Suppressor macrophage treated with lipopolysaccharide for 1 hour (primary cell): ENCODE measurements around the gene PJVK.
"Not testable (repeated sequence)": the region's sequence is repeated elsewhere in the genome, so short reads cannot be mapped to it uniquely, and the experiment has no call there.

Experiments used
- DNase-seq, 3 donors: peaks; one replicate each; pipeline ENCODE4 v3.0.0-alpha.2; 2020 to 2022

PJVK gene, protein sequence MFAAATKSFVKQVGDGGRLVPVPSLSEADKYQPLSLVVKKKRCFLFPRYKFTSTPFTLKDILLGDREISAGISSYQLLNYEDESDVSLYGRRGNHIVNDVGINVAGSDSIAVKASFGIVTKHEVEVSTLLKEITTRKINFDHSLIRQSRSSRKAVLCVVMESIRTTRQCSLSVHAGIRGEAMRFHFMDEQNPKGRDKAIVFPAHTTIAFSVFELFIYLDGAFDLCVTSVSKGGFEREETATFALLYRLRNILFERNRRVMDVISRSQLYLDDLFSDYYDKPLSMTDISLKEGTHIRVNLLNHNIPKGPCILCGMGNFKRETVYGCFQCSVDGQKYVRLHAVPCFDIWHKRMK

DNA sequence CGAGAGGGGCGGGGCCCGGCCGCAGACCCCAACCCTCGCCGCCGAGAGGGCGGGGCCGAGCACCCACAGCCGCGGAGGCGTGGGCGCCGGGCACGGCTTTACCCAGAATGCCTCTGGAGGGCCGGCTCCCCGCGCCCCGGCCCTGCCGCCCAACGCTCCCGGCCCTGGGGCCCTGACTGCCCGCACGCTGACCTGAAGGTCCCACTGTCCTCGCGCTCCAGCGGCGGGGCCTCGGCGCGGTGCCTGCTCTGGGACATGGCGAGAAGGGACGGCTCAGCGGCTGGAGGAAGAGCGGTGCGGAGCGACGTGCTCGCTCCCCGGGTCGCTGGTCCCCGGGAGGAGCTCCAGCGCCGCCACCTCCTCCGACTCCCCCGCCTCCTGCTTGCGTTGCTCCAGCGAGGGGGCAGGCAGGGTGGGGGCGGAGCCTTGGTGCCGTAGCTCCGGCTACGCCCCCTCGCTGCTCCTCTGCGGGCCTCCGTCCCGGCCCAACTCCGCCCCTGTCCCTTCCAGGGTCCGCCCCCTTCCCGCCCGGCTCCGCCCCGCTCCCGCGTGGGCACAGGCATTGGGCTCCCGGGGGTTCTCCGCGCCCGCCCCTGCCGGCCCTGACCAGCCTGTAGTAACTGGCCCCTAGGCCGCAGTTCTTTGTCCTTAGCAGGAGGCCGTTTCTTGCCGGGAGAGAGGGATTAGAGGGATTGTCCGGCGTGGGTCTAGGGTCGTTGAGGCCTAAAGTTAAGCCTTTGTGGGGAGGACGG, at the start of gene PJVK, which contains the start of gene PRKRA:
PJVK (plus strand) TSS at position 605 of the 752 bp plus-strand sequence. CDS start 2,032 bp downstream, outside the sequence.
PRKRA (minus strand) TSS at position 402 of the 752 bp plus-strand sequence; CDS start at position 257, 145 bp downstream.
- DNase-seq, result peak; percentile 98 to 100 (median 99)

DNA sequence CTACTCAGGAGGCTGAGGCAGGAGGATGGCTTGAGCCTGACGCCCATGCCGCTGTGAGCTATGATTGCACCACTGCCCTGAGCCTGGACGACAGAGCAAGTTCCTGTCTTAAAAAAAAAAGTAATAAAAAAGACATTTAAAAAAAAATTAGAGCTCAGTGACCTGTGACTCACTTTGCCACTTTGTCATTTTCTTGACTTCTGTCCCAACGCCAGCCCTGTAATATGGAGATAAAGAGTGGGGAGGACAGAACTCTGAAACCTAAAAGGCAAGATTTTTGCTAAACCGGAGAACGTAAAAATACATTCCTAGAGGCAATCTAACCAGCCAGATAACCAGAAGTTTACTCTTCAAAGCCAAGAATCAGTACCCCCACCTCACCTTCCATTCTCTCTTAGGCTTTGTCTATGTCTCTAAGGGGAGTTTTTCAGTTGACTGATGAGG, 49.2 kb upstream of the PJVK start:
- DNase-seq, result no peak

DNA sequence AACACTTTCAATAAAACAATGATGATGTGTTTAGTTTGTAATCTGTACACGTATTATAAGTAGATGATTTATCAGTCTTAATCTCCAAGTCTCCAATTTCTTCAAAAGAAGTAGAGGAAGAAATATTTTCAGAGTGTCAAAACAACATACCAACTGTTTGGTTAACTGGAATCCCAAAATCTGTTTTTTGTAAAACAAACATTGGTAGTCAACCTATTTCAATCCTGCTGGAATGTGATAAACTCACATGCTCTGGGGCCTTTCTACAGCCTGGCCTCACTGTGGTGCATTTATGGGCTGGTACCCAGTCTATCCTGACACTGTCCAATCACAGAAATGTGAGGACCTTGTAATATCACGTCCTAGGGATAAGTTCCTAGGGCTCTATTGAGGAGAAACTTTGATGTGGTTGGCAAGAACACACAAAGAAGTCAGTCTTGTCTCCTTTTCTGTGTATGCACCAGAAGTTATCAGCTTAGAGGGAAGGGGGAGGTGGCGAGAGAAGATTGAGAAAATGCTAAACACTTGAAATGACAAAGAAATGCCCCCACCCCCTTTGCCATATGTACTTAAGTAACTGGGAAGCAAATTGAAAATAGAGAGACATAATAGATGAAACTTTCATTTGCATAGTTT, 47.4 kb upstream of the PJVK start:
- no peak for DNase-seq

DNA sequence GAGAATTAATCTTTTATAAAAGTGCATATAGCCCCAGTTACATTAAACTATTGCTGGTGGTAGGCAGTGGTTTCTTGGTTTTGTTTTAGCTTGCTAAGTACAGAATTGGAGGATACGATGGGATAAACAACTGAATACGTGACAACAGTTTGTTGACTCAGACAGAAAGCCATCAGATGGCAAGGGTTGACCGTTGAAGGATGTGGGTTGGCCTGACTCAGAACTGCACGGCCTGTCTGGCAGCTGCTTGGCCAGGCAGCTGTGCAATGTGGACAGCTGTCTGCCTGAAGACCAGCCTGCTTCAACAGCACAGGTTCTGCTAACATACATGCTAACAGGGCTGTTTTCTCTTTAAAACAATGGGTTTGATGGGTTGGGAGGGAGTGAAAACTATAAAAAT, 46.8 kb upstream of the PJVK start:
- DNase-seq, result peak; percentile 44 to 54 (median 50)

DNA sequence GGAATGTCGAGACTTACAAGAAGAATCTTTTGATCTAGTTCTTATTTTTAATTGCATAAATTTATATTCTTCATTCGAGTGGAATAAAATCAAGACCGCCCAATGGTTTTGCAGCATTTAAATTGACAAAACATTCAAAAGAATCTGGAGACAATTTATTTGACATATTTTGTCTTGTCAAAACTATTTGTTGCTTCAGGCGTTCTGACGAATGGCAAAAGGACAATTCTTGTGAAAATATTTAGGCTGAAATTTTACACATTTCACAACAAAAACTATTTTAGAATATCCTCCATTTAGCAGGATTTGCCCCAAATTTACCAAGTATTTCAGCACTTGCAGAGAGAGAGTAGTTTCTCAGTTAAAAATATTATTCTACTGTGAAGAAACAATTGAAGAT, 41.9 kb upstream of the PJVK start:
- DNase-seq, result no peak

DNA sequence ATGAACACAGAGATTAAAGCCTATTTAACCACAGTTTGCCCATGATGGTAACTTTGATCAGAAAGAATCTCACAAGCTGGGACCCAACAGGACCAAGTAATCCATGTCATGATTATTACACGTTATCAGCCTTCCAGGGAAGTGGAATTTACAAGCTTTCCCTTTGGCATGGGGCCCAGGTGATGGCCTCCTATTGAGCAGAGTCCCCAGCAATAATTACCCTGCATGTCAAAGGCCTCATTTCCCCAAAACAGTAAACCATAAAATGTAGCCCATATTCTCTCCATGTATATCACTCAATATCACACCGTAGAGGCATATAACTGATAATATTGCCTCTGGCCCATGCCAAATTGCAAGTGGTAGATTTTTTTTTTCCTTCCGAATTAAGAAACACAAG, 39.1 kb upstream of the PJVK start:
- no peak for DNase-seq

DNA sequence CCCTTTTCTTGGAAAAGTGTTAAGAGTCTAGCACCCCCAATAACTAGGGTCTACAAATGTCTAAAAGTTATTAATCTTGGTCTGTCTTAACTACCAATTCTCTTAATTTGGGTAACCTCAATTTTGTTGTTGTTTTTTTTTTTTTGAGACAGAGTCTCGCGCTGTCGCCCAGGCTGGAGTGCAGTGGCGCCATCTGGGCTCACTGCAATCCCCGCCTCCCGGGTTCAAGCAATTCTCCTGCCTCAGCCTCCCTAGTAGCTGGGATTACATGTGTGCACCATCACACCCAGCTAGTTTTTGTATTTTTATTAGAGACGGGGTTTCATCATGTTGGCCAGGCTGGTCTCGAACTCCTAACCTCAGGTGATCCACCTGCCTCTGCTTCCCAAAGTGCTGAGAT, 38.7 kb upstream of the PJVK start:
- DNase-seq, result not testable (repeated sequence)

DNA sequence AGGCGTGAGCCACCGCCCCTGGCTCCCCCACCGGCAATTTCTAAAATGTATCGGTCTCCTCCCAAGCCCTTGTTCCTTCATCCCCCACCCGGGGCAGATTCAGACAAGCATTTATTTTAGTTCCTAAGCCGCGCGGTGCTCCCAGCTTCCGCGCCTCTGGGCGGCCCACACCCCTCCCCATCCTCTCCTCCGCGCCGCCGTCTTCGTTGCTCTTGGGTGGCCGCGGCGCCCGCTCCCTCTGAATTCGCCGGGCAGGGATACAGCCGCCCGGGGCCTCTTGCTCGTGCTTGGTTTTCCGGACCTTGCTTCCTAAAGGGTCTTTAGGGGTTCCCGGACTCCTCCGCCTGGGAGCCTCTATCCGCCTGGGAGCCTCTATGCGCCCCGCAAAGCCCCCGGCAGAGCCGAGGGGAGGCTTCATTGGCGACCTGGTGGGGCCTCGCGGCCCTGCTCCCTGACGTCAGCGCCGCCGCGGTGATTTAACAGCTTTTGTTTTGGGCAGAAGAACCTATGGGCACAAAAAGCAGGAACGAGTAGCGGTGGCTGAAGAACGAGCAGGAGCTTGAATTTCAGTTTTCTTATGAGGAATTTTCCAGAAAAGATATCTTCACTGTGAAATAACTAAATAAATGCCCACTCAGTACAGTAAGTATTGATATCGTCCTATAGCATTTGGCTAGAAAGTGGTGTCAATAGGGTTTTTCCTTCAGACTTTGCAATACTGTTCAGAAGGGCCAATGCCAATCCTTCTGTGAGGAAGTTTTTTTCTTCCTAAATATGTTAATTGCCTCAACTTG, 37.5 kb upstream of the PJVK start:
- peak; percentile 86 to 92 (median 89) for DNase-seq

DNA sequence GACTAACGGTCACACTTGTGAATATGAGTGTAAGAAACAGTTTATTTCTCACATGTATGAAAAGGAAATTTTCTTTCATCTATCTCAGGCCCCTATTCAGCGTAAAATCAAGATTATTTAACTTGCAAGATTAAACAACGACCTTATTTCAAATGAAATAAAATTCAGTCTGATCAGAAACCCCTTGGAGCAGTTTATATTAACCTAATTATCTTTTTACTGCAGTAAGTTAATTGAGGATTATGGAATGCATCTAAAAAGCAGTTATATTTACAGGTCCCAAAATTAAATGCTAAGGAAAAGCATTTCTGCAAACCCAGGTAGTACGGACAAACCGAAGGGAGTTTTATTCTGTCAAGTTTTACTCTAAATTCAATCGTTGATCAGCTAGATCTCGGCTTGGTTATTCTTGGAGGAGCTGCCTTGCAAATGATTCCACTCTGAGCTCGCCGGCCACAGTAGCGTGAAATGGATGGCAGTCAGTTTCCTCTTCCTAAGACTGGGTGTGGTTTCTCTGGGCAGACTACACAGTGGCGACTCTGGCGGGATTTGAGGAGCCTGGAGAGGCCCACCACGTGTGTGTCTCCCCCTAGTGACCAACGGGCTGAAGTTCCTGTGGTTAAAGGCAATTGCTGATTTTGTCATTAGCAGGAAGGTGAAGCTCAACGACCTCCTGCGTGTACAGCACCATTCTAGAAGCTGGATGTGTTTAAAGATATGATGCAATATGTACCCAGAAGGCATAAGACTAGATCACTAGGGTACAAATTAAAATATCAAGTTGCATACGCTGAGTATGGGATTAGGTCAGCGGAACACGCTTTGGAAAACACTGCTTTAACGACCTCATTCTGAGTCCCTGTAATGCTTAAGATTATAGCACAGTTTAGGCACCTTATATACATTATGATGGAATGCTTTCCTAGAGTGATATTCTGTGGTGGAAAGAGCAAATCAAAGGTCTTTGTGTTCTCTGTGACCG, 36.6 kb upstream of the PJVK start:
- DNase-seq, result peak; percentile 95 to 97 (median 97)

DNA sequence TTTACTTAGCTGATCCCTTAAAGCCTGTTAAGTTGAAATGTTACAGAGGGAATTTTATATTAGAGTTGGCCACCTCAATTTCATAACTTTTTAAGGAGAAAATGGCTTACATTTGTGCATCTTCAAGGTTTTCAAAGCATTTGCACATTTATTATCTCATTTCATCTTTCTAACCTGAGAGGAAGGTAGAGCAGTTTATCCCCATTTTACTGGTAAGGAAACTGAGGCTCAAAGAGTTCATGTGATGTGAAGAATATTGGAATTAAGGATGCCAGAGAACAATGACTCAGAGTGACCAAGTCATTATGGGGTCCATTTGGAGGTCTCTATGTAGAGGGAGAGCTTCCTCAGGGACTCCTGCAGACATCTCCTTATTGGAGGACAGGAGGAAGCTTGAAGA, 35.2 kb upstream of the PJVK start:
- no peak for DNase-seq

DNA sequence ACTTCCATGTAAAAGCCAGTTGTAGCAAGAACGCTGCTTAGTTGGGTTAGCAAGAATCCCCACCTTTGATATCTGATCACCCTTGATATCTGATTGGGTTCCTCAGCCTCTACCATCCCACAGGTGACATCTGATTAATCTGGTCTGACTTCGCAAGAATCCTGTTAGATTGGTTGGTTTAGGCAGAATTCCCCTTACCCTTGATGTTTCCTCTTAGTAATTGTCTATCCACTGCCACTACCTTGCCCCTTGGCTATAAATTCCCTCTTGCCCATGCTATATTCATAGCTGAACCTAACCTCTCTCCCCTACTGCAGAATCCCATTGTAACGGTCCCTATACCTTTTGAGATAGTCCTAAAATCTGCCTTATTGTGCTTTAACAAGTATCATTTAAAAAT, 33.3 kb upstream of the PJVK start:
- DNase-seq, result no peak

DNA sequence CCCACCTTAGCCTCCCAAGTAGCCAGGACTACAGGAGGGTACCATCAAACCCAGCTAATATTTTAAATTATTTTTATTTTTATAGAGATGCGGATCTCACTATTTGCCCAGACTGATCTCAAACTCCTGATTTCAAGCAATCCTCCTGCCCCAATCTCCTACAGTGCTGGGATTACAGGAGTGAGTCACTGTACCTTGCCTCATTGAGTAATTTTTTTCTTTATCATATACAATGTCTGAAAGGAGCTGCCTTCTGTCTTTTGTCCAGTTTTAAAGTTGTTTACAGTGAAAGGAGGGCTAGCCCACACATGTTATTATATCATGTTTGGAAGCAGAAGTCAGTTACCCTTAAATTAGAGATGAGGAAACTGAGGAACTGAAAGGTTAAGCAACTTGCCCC, 32.8 kb upstream of the PJVK start:
- DNase-seq, result peak in 1 of 3 donors; percentile 19

DNA sequence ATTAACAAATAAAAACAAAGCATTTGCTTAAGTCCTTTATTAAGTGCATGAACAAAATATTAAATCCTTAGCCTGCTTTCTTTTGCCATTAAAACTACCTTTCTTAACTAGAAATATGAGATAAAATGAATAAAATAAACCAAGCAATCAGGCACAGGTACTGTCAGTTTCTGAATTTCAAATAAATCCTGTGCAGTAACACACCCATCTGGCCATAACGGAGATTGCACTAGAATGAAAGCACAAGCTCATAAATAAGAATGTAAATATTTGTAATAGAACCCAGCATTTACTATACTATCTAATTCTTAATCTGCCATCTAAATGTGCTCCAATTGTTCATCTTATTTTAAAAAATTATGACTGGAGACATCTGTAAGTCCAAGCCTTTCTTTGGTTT, 32.1 kb upstream of the PJVK start:
- DNase-seq, result peak in 1 of 3 donors; percentile 8

DNA sequence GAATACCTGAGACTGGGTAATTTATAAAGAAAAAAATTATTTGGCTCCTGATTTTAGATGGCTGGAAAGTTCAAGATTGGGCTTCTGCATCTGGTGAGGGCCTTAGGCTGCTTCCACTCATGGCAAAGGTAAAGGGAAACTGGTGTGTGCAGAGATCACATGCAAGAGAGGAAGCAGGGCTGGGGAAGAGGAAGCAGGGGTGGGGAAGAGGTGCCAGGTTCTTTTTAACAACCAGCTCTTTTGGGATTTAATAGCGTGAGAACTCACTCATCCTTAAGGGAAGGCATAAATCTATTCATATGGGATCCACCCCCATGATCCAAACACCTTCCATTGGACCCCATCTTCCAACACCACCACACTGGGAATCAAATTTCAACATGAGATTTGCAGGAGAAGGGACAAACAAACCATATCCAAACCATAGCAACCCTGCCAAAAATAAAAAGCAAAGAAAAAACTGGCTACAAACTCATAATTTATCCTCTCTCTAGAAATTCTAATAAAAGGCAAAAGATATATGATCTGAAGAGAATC, 30.6 kb upstream of the PJVK start:
- no peak for DNase-seq

DNA sequence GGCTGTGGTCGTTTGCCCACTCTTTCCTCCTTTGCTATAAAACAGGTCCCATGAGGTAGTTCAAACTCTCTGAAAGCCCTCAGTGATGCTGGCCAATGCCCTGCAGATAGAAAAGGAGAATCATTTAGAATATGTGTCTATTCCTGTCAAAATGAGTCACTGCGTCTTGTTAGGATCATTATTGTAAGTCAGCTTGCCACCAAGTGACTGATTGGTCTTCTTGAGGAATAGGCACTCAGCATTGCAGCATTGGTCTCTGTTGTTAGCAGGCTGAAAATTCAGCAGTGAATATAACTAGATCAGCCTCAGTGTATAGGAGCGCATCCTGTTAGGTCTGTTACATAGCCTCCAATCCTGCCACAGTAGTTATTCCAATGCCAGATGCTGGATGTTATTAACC, 29.1 kb upstream of the PJVK start:
- DNase-seq, result no peak

DNA sequence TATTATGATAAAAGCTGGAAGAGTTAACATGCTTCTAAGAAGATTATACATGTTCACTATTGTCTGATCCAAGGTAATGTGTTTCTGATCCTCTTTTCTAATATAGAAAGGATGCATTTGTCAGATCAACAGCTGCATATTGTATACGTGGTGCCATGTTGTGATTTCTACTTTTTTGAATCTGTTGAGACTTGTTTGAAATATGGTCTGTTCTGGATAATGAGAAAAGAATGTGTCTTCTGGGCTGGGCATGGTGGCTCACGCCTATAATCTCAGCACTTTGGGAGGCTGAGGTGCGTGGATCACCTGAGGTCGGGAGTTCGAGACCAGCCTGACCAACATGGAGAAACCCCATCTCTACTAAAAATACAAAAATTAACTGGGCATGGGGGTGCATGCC, 27.4 kb upstream of the PJVK start:
- not testable (repeated sequence) for DNase-seq

DNA sequence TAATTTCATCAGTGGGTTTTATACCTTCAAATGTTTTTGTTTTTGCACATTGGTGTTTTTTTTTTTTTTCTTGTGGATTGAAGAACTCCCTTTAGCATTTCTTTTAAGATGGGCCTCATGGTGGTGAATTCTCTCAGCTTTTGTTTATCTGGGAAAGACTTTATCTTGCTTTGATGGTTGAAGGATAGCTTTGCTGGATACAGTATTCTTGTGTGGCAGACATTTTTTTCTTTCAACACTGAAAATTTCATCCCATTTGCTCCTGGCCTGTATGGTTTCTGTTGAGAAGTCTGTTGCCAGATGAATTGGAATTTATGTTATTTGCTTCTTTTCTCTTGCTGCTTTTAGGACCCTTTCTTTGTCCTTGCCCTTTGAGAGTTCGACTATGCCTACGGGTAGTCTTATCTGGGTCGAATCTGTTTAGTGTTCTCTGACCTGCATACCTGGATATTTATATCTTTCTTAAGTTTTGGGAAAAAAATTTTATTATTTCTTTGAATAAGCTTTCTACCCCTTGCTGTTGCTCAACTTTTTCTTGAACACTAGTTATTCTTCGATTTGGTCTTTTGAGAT, 25.8 kb upstream of the PJVK start:
- no peak for DNase-seq

DNA sequence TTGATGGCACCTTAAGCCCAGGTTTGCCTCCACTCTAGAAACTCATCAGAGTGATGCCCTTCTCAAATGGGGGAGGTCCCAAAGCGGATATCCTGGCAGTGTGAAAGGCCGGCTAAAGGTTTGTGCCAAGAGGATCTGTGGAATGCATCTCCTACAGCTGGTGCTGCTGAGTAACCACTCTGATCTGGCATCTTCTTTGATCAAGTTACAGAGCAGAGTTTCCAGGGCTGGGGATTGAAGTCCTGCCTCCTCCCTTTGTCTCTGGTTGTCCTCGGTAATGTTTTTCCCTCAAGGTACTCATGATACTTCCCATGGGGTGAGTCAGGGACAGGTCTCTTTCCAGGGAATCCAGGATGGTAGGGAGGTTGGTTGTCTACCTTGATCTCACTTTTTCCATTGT, 24.8 kb upstream of the PJVK start:
- DNase-seq, result no peak

DNA sequence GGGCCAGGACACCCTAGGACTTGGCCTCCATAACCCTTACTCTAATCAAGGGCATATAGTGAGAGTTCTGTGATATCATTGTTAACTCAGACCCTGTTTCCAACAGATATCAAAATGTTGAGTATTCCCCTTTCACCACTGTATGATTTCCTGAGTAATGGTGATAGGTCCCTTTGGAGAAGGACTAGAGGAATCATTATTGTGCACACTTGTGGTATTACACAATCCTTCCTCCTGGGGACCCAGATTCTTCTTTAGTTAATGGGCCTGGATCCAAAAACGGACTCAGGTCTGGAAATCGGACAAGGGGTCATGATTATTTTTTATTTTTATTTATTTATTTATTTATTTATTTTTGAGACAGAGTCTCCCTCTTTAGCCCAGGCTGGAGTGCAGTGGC, 23.7 kb upstream of the PJVK start:
- DNase-seq, result no peak

DNA sequence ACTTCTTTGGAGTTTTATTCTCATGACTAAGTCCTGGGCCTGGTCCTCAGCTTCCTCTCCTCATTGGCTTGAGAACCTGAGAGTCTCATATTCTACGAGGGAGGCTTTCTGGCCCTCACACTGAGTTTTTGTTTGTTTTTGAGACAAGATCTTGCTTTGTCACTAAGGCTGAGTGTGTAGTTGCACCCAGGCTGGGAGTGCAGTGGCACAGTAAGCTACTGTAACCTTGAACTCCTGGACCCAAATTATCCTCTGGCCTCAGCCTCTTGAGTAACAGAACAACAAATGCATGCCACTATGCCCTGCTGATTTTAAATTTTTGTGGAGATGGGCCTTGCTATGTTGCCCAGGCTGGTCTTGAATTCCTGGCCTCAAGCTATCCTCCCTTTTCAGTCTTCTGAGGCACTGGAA, 22.8 kb upstream of the PJVK start:
- no peak for DNase-seq

DNA sequence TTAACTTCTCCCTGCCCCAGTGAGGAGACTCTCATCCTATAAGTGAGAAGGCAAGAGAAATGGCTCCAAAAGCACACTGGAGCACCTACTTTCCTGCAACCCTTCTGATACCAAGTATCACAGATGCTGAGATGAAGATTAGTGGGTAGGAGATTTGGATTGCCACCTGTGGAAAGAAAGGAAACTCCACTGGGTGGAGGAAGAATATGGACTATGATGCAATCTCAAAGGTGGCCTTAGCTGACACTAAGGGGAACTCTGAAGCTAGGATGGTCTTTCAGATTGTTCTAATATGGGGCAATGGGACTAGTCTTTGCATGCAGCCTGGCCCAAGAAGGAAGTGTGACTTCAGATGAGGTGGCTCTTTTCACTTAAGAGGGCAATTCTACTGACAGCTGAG, 21.8 kb upstream of the PJVK start:
- DNase-seq, result no peak
